ENCODE measurements around the gene MID2.
"Not testable (repeated sequence)": the region's sequence is repeated elsewhere in the genome, so short reads cannot be mapped to it uniquely, and the experiment has no call there.

MID2 gene

GRCh38 chrX:107825698-107826237 is at the start of gene MID2:
Gene MID2, plus strand, starts transcription at chrX:107825866. Its CDS starts 561 bp downstream, at chrX:107826427.
- DNase-seq: peak; percentile 7

- peak; percentile 71 for DNase-seq
Observed at GRCh38 chrX:107776649-107777535, 48.8 kb upstream of the MID2 start.

GRCh38 chrX:107777536-107777832 is 48.2 kb upstream of the MID2 start, which contains the start of gene NCBP2L:
Gene NCBP2L, plus strand, starts transcription at chrX:107777733. Its CDS starts 16,488 bp downstream, at chrX:107794221.
- DNase-seq: no peak

GRCh38 chrX:107780525-107780924 is 45.1 kb upstream of the MID2 start:
- no peak for DNase-seq

GRCh38 chrX:107787827-107788226 is 37.8 kb upstream of the MID2 start:
- no peak for DNase-seq

GRCh38 chrX:107804427-107804826 is 21.2 kb upstream of the MID2 start:
- no peak for DNase-seq

- no peak for DNase-seq
Observed at GRCh38 chrX:107805179-107805578, 20.5 kb upstream of the MID2 start.

GRCh38 chrX:107810053-107810452 is 15.6 kb upstream of the MID2 start:
- DNase-seq: not testable (repeated sequence)

- DNase-seq: no peak
Observed at GRCh38 chrX:107818900-107819521, 6.7 kb upstream of the MID2 start.

GRCh38 chrX:107823042-107823441 is 2.6 kb upstream of the MID2 start:
- no peak for DNase-seq

- no peak for DNase-seq
Observed at GRCh38 chrX:107823456-107823855, 2.2 kb upstream of the MID2 start.

GRCh38 chrX:107826238-107827029 is 768 bp downstream of the MID2 start:
- DNase-seq: no peak

GRCh38 chrX:107827030-107827831 is 1.6 kb downstream of the MID2 start:
- DNase-seq: no peak

- DNase-seq: no peak
Observed at GRCh38 chrX:107827852-107828251, 2.2 kb downstream of the MID2 start.

- no peak for DNase-seq
Observed at GRCh38 chrX:107829878-107830277, 4.2 kb downstream of the MID2 start.

- no peak for DNase-seq
Observed at GRCh38 chrX:107831071-107831730, 5.5 kb downstream of the MID2 start.

GRCh38 chrX:107834275-107835201 is 8.9 kb downstream of the MID2 start:
- DNase-seq: no peak

GRCh38 chrX:107836958-107837357 is 11.3 kb downstream of the MID2 start:
- no peak for DNase-seq

GRCh38 chrX:107840971-107841370 is 15.3 kb downstream of the MID2 start:
- DNase-seq: no peak

GRCh38 chrX:107842715-107843400 is 17.2 kb downstream of the MID2 start:
- no peak for DNase-seq
